Skeletal muscle satellite cell (primary cell): ENCODE measurements around the gene HCRTR2.

Source experiments
- H3K27me3 ChIP-seq: 2 replicates; pipeline ENCODE4 v1.7.0; 2013; ENCODE audit warnings: low read length; ENCODE audit not compliant: control insufficient read depth, insufficient read depth
- H3K36me3 ChIP-seq: 2 replicates; pipeline ENCODE4 v1.7.0; 2013; ENCODE audit warnings: mild to moderate bottlenecking, control low read depth, low read length; ENCODE audit not compliant: insufficient read depth
- H3K4me1 ChIP-seq: 2 replicates; pipeline ENCODE4 v1.7.0; 2013; ENCODE audit warnings: low read length; ENCODE audit not compliant: control insufficient read depth, insufficient read depth
- H3K4me2 ChIP-seq: 2 replicates; pipeline ENCODE4 v1.7.0; 2013; ENCODE audit warnings: mild to moderate bottlenecking, low read length
- H3K4me3 ChIP-seq: 2 replicates; pipeline ENCODE4 v1.7.0; 2013; ENCODE audit warnings: low read length
- H3K9ac ChIP-seq: 2 replicates; pipeline ENCODE4 v1.7.0; 2013; ENCODE audit warnings: mild to moderate bottlenecking, low read depth, low read length, moderate library complexity
- H3K9me3 ChIP-seq: replicated peaks from 2 replicates; pipeline ENCODE4 v1.7.0; 2013; ENCODE audit warnings: mild to moderate bottlenecking, control low read depth, low read length

Gene HCRTR2

GRCh38 chr6:55176958-55177357 lies 2.6 kb downstream of the HCRTR2 start:
- H3K36me3 ChIP-seq: no peaks in the 10 kb centered on the region
- H3K4me3 ChIP-seq: no peak overlapping the region
- no peak overlapping the region for H3K9ac ChIP-seq
- H3K9me3 ChIP-seq: no peaks in the 10 kb centered on the region
- peaks cover 42% of the 10 kb centered on the region for H3K27me3 ChIP-seq
- H3K4me2 ChIP-seq: no peak overlapping the region
- H3K4me1 ChIP-seq: peaks cover 4% of the 10 kb centered on the region

GRCh38 chr6:55180258-55180657 lies 5.9 kb downstream of the HCRTR2 start:
- peaks cover 11% of the 10 kb centered on the region for H3K27me3 ChIP-seq
- no peak overlapping the region for H3K4me2 ChIP-seq
- H3K4me3 ChIP-seq: no peak overlapping the region
- H3K4me1 ChIP-seq: no peaks in the 10 kb centered on the region
- H3K36me3 ChIP-seq: no peaks in the 10 kb centered on the region
- H3K9me3 ChIP-seq: no peaks in the 10 kb centered on the region
- no peak overlapping the region for H3K9ac ChIP-seq

GRCh38 chr6:55182016-55182650 lies 7.8 kb downstream of the HCRTR2 start:
- Histone ChIP-seq H3K9ac (no peak overlapping the region), H3K4me1 (no peaks in the 10 kb centered on the region), H3K9me3 (no peaks in the 10 kb centered on the region), H3K27me3 (no peaks in the 10 kb centered on the region), H3K4me3 (no peak overlapping the region), H3K36me3 (no peaks in the 10 kb centered on the region), H3K4me2 (no peak overlapping the region)

- H3K9me3 ChIP-seq: no peaks in the 10 kb centered on the region
- no peak overlapping the region for H3K4me2 ChIP-seq
- no peaks in the 10 kb centered on the region for H3K36me3 ChIP-seq
- H3K4me1 ChIP-seq: no peaks in the 10 kb centered on the region
- no peaks in the 10 kb centered on the region for H3K27me3 ChIP-seq
- H3K9ac ChIP-seq: no peak overlapping the region
- H3K4me3 ChIP-seq: no peak overlapping the region
These were observed 10.6 kb downstream of the HCRTR2 start for GRCh38 chr6:55184782-55185530.

- no peak overlapping the region for H3K9ac ChIP-seq
- H3K36me3 ChIP-seq: no peaks in the 10 kb centered on the region
These were observed 24.4 kb downstream of the HCRTR2 start for GRCh38 chr6:55198715-55199114.

GRCh38 chr6:55199239-55199638 lies 24.9 kb downstream of the HCRTR2 start:
- Histone ChIP-seq H3K4me3 (no peak overlapping the region), H3K36me3 (no peaks in the 10 kb centered on the region), H3K4me2 (no peak overlapping the region), H3K4me1 (no peaks in the 10 kb centered on the region), H3K9ac (no peak overlapping the region), H3K27me3 (no peaks in the 10 kb centered on the region), H3K9me3 (no peaks in the 10 kb centered on the region)

More at GRCh38 chr6:55198715-55199114, 24.4 kb downstream of the HCRTR2 start:
- no peak overlapping the region for H3K4me3 ChIP-seq
- H3K4me1 ChIP-seq: no peaks in the 10 kb centered on the region
- H3K27me3 ChIP-seq: no peaks in the 10 kb centered on the region
- no peak overlapping the region for H3K4me2 ChIP-seq
- no peaks in the 10 kb centered on the region for H3K9me3 ChIP-seq

GRCh38 chr6:55208478-55209458 lies 34.5 kb downstream of the HCRTR2 start:
- no peak overlapping the region for H3K4me2 ChIP-seq
- H3K27me3 ChIP-seq: no peaks in the 10 kb centered on the region
- H3K9me3 ChIP-seq: no peaks in the 10 kb centered on the region

GRCh38 chr6:55210952-55211351 lies 36.6 kb downstream of the HCRTR2 start:
- Histone ChIP-seq H3K36me3 (no peaks in the 10 kb centered on the region), H3K4me1 (no peaks in the 10 kb centered on the region), H3K27me3 (no peaks in the 10 kb centered on the region), H3K4me3 (no peak overlapping the region), H3K4me2 (no peak overlapping the region), H3K9ac (no peak overlapping the region), H3K9me3 (no peaks in the 10 kb centered on the region)

More at GRCh38 chr6:55208478-55209458, 34.5 kb downstream of the HCRTR2 start:
- H3K36me3 ChIP-seq: no peaks in the 10 kb centered on the region
- H3K4me3 ChIP-seq: no peak overlapping the region
- H3K4me1 ChIP-seq: no peaks in the 10 kb centered on the region
- no peak overlapping the region for H3K9ac ChIP-seq

- Histone ChIP-seq H3K9me3 (no peaks in the 10 kb centered on the region), H3K9ac (no peak overlapping the region), H3K36me3 (no peaks in the 10 kb centered on the region), H3K27me3 (no peaks in the 10 kb centered on the region), H3K4me1 (no peaks in the 10 kb centered on the region), H3K4me2 (no peak overlapping the region), H3K4me3 (no peak overlapping the region)
These were observed 37.8 kb downstream of the HCRTR2 start for GRCh38 chr6:55212156-55212555.

GRCh38 chr6:55220961-55221360 lies 46.6 kb downstream of the HCRTR2 start:
- Histone ChIP-seq H3K9me3 (no peaks in the 10 kb centered on the region), H3K36me3 (no peaks in the 10 kb centered on the region), H3K4me2 (no peak overlapping the region), H3K27me3 (no peaks in the 10 kb centered on the region), H3K9ac (no peak overlapping the region), H3K4me3 (no peak overlapping the region), H3K4me1 (no peaks in the 10 kb centered on the region)

- no peak overlapping the region for H3K4me3 ChIP-seq
- H3K4me2 ChIP-seq: no peak overlapping the region
- no peaks in the 10 kb centered on the region for H3K9me3 ChIP-seq
- H3K27me3 ChIP-seq: no peaks in the 10 kb centered on the region
- no peaks in the 10 kb centered on the region for H3K36me3 ChIP-seq
- no peak overlapping the region for H3K9ac ChIP-seq
- H3K4me1 ChIP-seq: no peaks in the 10 kb centered on the region
These were observed 53.5 kb downstream of the HCRTR2 start for GRCh38 chr6:55227862-55228261.
